Neural cell (in vitro differentiated cells): ENCODE measurements around the gene ATP8B2. TPM values are rescaled to one million over a fixed set of nuclear protein-coding genes. Genes with fewer than 3 reads are reported as not detected.
A peak's percentile ranks its signal among the peaks of the same experiment; 100 is the strongest.

ENCODE experiments used
- H2AFZ ChIP-seq: fragments of 200-600, 300-800 bp; sonication (generic), shearing (Covaris generic); 2 replicates; pipeline ENCODE4 v1.6.0; 2014; ENCODE audit warnings: low read depth, mild to moderate bottlenecking, antibody characterized with exemption, low read length, moderate library complexity
- H3F3A ChIP-seq: fragments of 200-600 bp; shearing (Covaris generic); 2 replicates; pipeline ENCODE4 v1.6.1; 2016; ENCODE audit warnings: mild to moderate bottlenecking, moderate library complexity, mixed read lengths, antibody characterized with exemption, low read length; ENCODE audit not compliant: insufficient read depth, poor library complexity, severe bottlenecking
- H3K27ac ChIP-seq: fragments of 200-600, 300-800 bp; sonication (generic), shearing (Covaris generic); 2 replicates; pipeline ENCODE4 v1.5.1; 2014; ENCODE audit warnings: mild to moderate bottlenecking, low read length, moderate library complexity
- H3K27me3 ChIP-seq: fragments of 300-800, 200-600 bp; sonication (generic), shearing (Covaris generic); 2 replicates; pipeline ENCODE4 v1.6.0; 2014; ENCODE audit warnings: mild to moderate bottlenecking, low read depth, low read length, moderate library complexity; ENCODE audit not compliant: insufficient read depth
- H3K36me3 ChIP-seq: fragments of 300-800, 200-600 bp; sonication (generic), shearing (Covaris generic); 2 replicates; pipeline ENCODE4 v1.5.1; 2014; ENCODE audit warnings: mild to moderate bottlenecking, antibody characterized with exemption, low read length, moderate library complexity; ENCODE audit not compliant: insufficient read depth
- H3K4me2 ChIP-seq: fragments of 300-800, 200-600 bp; sonication (generic), shearing (Covaris generic); 2 replicates; pipeline ENCODE4 v1.6.0; 2014; ENCODE audit warnings: mild to moderate bottlenecking, low read length
- H3K4me3 ChIP-seq: fragments of 300-800, 200-600 bp; sonication (generic), shearing (Covaris generic); 2 replicates; pipeline ENCODE4 v1.5.1; 2014; ENCODE audit warnings: mild to moderate bottlenecking, low read length, moderate library complexity
- H3K79me2 ChIP-seq: fragments of 200-600 bp; shearing (Covaris generic); replicated peaks from 2 replicates; pipeline ENCODE4 v1.6.0; 2014; ENCODE audit warnings: mild to moderate bottlenecking, low read length, moderate library complexity; ENCODE audit not compliant: insufficient read depth
- H3K9ac ChIP-seq: fragments of 300-800, 200-600 bp; sonication (generic), shearing (Covaris generic); 2 replicates; pipeline ENCODE4 v1.6.1; 2016; ENCODE audit warnings: mild to moderate bottlenecking, low read length, mixed read lengths
- H3K9me2 ChIP-seq: fragments of 200-600 bp; shearing (Covaris generic); 2 replicates; pipeline ENCODE4 v1.6.1; 2016; ENCODE audit warnings: mild to moderate bottlenecking, low read length, mixed read lengths; ENCODE audit not compliant: insufficient read depth
- H3K9me3 ChIP-seq: fragments of 200-600, 300-800 bp; sonication (generic), shearing (Covaris generic); 2 replicates; pipeline ENCODE4 v1.6.1; 2016; ENCODE audit warnings: mild to moderate bottlenecking, mixed run types, low read length, moderate library complexity, mixed read lengths
- H4K20me1 ChIP-seq: fragments of 200-600 bp; shearing (Covaris generic); 2 replicates; pipeline ENCODE4 v1.6.1; 2016; ENCODE audit warnings: mild to moderate bottlenecking, mixed run types; ENCODE audit not compliant: insufficient read depth
- CTCF ChIP-seq: fragments of 450-650 bp; IDR thresholded peaks from 2 replicates; pipeline ENCODE4 v1.5.1; 2014; ENCODE audit warnings: antibody characterized with exemption, mild to moderate bottlenecking, moderate library complexity; ENCODE audit not compliant: poor library complexity, severe bottlenecking
- EP300 ChIP-seq: fragments of 450-650 bp; conservative IDR thresholded peaks from 2 replicates; pipeline ENCODE4 v1.6.1; 2014; ENCODE audit warnings: antibody characterized with exemption, mild to moderate bottlenecking, moderate library complexity; ENCODE audit not compliant: poor library complexity, severe bottlenecking
- EZH2 ChIP-seq: fragments of 200-600, 300-800 bp; shearing (Covaris generic), sonication (generic); IDR thresholded peaks from 2 replicates; pipeline ENCODE4 v1.6.1; 2014; ENCODE audit warnings: antibody characterized with exemption, low read length, borderline replicate concordance, mild to moderate bottlenecking; ENCODE audit not compliant: insufficient read depth, poor library complexity, severe bottlenecking
- MXI1 ChIP-seq: fragments of 450-650 bp; conservative IDR thresholded peaks from 2 replicates; pipeline ENCODE4 v1.6.1; 2014; ENCODE audit warnings: antibody characterized with exemption, mild to moderate bottlenecking; ENCODE audit not compliant: poor library complexity, severe bottlenecking
- POLR2AphosphoS5 ChIP-seq: IDR thresholded peaks from 2 replicates; pipeline ENCODE4 v1.6.1; 2012
- RAD21 ChIP-seq: fragments of 450-650 bp; conservative IDR thresholded peaks from 2 replicates; pipeline ENCODE4 v1.6.1; 2014; ENCODE audit warnings: antibody characterized with exemption, mild to moderate bottlenecking, moderate library complexity
- REST ChIP-seq: IDR thresholded peaks from 2 replicates; pipeline ENCODE4 v1.6.1; 2012; ENCODE audit warnings: borderline replicate concordance
- SMC3 ChIP-seq: fragments of 450-650 bp; conservative IDR thresholded peaks from 2 replicates; pipeline ENCODE4 v1.6.1; 2014; ENCODE audit warnings: antibody characterized with exemption, mild to moderate bottlenecking, moderate library complexity; ENCODE audit not compliant: poor library complexity
- TAF1 ChIP-seq: IDR thresholded peaks from 2 replicates; pipeline ENCODE4 v1.6.1; 2012; ENCODE audit warnings: low read depth
- polyA plus RNA-seq: library from polyadenylated mRNA; depleted of rRNA; stranded (reverse); fragments of >200 nt; gene quantifications from 2 replicates; pipeline ENCODE4 v1.2.3, GENCODE V29; 2014

ATP8B2 gene
- polyA plus RNA-seq, 1 donor from 2014 or later = 71.3 TPM

- Histone ChIP-seq H2AFZ (no peak overlapping the region), H3K27ac (peak overlapping the region; percentile 94)
These were observed 3.8 kb downstream of the ATP8B2 start for GRCh38 chr1:154329152-154329521.

GRCh38 chr1:154329551-154330131 is 4.3 kb downstream of the ATP8B2 start:
- Histone ChIP-seq H3K36me3 (peaks cover 5% of the 10 kb centered on the region), H3K27ac (peak overlapping the region; percentile 94), H3K9ac (peak overlapping the region; percentile 82)

More at GRCh38 chr1:154329152-154329521, 3.8 kb downstream of the ATP8B2 start:
- H3K9me3 ChIP-seq = no peaks in the 10 kb centered on the region
- TF ChIP-seq POLR2AphosphoS5 (no peak), CTCF (peak; percentile 55)
- no peaks in the 10 kb centered on the region for H3F3A ChIP-seq
- H3K9ac ChIP-seq = peak overlapping the region; percentile 82
- peaks cover 5% of the 10 kb centered on the region for H3K36me3 ChIP-seq
- peak overlapping the region; percentile 96 for H3K4me3 ChIP-seq
- H3K9me2 ChIP-seq = no peaks in the 10 kb centered on the region
- peak overlapping the region; percentile 65 for H3K4me2 ChIP-seq
- no peaks in the 10 kb centered on the region for H3K27me3 ChIP-seq
- H3K79me2 ChIP-seq = peaks cover 19% of the 10 kb centered on the region
- H4K20me1 ChIP-seq = no peaks in the 10 kb centered on the region

More at GRCh38 chr1:154329551-154330131, 4.3 kb downstream of the ATP8B2 start:
- H2AFZ ChIP-seq = no peak overlapping the region
- peak overlapping the region; percentile 96 for H3K4me3 ChIP-seq
- no peaks in the 10 kb centered on the region for H3K9me2 ChIP-seq
- peak overlapping the region; percentile 65 for H3K4me2 ChIP-seq
- H3K9me3 ChIP-seq = no peaks in the 10 kb centered on the region
- TF ChIP-seq TAF1 (peak; percentile 58), REST (peak; percentile 53), EP300 (no peak), SMC3 (no peak), POLR2AphosphoS5 (peak; percentile 75), CTCF (no peak), RAD21 (no peak), EZH2 (no peak), MXI1 (peak; percentile 15)
- H3F3A ChIP-seq = no peaks in the 10 kb centered on the region
- peaks cover 19% of the 10 kb centered on the region for H3K79me2 ChIP-seq
- no peaks in the 10 kb centered on the region for H4K20me1 ChIP-seq
- H3K27me3 ChIP-seq = no peaks in the 10 kb centered on the region
